Measurements from ENCODE around the gene CEP95. TPM values are rescaled to one million over a fixed set of nuclear protein-coding genes. Genes with fewer than 3 reads are reported as not detected.

The CEP95 gene
- total RNA-seq, 1 experiment from 2014 or later: 67.3 TPM

DNA sequence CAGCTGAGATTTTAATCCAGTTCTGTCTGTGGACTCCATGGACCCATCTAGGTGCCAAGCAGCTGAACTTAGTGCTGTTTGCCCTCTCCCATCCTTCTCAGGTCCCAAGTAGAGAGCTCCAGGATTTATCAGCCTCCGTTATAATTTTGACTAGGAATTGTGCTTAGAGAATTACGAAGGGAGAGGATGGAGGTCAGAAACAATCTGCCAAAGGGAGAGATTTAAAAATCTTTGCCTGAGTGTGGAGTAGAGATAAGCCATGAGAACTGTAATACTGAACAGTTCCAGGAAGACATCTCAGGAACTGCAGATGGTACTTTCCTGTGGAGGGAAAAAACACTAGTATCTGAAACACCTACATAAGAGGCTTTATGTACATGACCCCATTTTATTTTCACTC lies 27.0 kb downstream of the CEP95 start:
- H3K27me3 Mint-ChIP-seq (ENCODE audit: low read depth): no peaks in the 10 kb centered on the region
- no peak overlapping the region; a peak in 1 of 7 replicates for H3K27ac Mint-ChIP-seq
- no peak overlapping the region for H2AK5ac ChIP-seq (ENCODE audit: insufficient read length, low read length)
- H3K9me3 Mint-ChIP-seq: no peaks in the 10 kb centered on the region
- H3K4me2 ChIP-seq (ENCODE audit: insufficient read depth, insufficient read length, low read length): no peak overlapping the region
- no peak overlapping the region for H3K9ac ChIP-seq (ENCODE audit: extremely low read depth, insufficient read length, low read length)
- no peak overlapping the region for H2BK15ac ChIP-seq (ENCODE audit: low read depth, low read length)
- H3K9me3 ChIP-seq (ENCODE audit: control insufficient read depth, low read depth, low read length): no peaks in the 10 kb centered on the region
- no peak overlapping the region for H4K8ac ChIP-seq (replicated peaks; ENCODE audit: insufficient read length, low read depth, low read length)
- peaks cover 39 to 95% (median 78%) of the 10 kb centered on the region in 3 experiments for H3K36me3 Mint-ChIP-seq (ENCODE audit: insufficient read depth in 1 of 3, low read depth in 3 of 3)
- no peak overlapping the region for H2BK20ac ChIP-seq (ENCODE audit: low read depth, low read length, poor library complexity, severe bottlenecking)
- no peaks in the 10 kb centered on the region for H3K79me1 ChIP-seq (ENCODE audit: insufficient read depth, low read depth, low read length, poor library complexity, severe bottlenecking)
- H2BK12ac ChIP-seq (ENCODE audit: insufficient read length, low read depth, low read length): no peak overlapping the region
- H3K56ac ChIP-seq (ENCODE audit: insufficient read length, low read depth, low read length): no peak overlapping the region
- no peak overlapping the region for H4K91ac ChIP-seq (ENCODE audit: insufficient read length, low read depth, low read length)
- no peak overlapping the region for H2BK120ac ChIP-seq (ENCODE audit: low read depth, low read length, poor library complexity, severe bottlenecking)
- H3K79me2 ChIP-seq (ENCODE audit: insufficient read depth, low read length): no peaks in the 10 kb centered on the region
- H2BK5ac ChIP-seq (ENCODE audit: insufficient read length, low read length): no peak overlapping the region
- H3K23ac ChIP-seq (ENCODE audit: insufficient read length, low read depth, low read length): no peak overlapping the region
- no peak overlapping the region for H3K4me3 Mint-ChIP-seq
- no peak overlapping the region for H3K14ac ChIP-seq (ENCODE audit: insufficient read depth, low read length)
- DNase-seq: no peak
- H3K23me2 ChIP-seq (ENCODE audit: insufficient read length, low read depth, low read length, poor library complexity, severe bottlenecking): no peaks in the 10 kb centered on the region
- no CpG with 5 or more reads among the region's 2 CpGs for WGBS (ENCODE audit: extremely low coverage, insufficient read length, low lambda C conversion rate)
- H3K27me3 ChIP-seq (ENCODE audit: insufficient read depth, low read length): no peaks in the 10 kb centered on the region
- H2AFZ ChIP-seq (ENCODE audit: low read length): no peak overlapping the region
- no peak overlapping the region for H3T11ph ChIP-seq (ENCODE audit: low read length)
- TF ChIP-seq, protein P1, sequence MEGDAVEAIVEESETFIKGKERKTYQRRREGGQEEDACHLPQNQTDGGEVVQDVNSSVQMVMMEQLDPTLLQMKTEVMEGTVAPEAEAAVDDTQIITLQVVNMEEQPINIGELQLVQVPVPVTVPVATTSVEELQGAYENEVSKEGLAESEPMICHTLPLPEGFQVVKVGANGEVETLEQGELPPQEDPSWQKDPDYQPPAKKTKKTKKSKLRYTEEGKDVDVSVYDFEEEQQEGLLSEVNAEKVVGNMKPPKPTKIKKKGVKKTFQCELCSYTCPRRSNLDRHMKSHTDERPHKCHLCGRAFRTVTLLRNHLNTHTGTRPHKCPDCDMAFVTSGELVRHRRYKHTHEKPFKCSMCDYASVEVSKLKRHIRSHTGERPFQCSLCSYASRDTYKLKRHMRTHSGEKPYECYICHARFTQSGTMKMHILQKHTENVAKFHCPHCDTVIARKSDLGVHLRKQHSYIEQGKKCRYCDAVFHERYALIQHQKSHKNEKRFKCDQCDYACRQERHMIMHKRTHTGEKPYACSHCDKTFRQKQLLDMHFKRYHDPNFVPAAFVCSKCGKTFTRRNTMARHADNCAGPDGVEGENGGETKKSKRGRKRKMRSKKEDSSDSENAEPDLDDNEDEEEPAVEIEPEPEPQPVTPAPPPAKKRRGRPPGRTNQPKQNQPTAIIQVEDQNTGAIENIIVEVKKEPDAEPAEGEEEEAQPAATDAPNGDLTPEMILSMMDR (conservative IDR thresholded peaks at IDR 0.05): no peak
- no peak overlapping the region for H3K18ac ChIP-seq (ENCODE audit: insufficient read length, low read depth, low read length)
- H4K20me1 ChIP-seq (ENCODE audit: control insufficient read depth, insufficient read depth, insufficient read length): no peaks in the 10 kb centered on the region
- no peak overlapping the region for H3K4ac ChIP-seq (ENCODE audit: low read depth, low read length)
- no peak overlapping the region for H3K27ac ChIP-seq (ENCODE audit: insufficient read length, low read depth, low read length)
- H3K4me1 ChIP-seq (ENCODE audit: insufficient read depth, low read length): no peaks in the 10 kb centered on the region
- no peaks in the 10 kb centered on the region for H3K4me1 Mint-ChIP-seq
- H4K5ac ChIP-seq (ENCODE audit: insufficient read length, low read depth, low read length): no peak overlapping the region

Measured in H9 (cell line).